NCI-H1105 (cell line): ENCODE results near the gene CNOT1.

Experiments used
- DNase-seq: peaks from one replicate; lab custom pipeline; 2025; lab: John Stamatoyannopoulos, UW

Gene CNOT1

DNA sequence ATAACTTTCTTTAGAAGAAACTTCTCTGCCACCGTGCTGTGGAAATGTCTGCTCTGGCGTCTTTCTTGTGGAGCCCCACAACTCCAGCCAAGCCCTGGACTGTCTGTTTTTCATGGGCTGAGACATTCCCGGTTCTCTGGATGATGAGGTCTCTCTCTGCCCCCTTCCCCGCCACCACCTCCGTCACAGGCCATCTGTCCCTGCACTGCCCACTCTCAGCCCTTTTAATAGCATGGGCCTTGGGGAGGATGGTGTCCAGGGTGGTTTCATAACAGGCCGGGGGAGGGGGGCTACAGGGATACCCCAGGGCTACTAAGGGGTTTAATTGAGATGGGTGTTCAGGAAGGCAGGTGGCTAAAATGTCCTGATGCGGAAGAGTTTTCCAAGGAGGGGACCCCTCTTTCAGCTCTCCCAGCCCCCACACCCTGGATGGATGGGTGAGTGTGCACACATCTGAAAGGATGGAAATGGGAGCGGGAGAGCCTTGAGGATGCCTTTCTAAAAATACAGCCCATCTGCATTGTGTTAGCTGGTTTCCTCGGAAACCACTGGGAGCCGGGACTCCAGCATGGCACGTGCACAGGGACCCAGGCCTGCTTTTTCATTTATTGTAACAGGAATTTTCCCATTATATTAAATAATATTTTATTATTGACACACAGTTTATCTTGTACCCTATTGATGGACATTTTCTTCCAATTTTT is 144.3 kb downstream of the CNOT1 start:
- no peak for DNase-seq

DNA sequence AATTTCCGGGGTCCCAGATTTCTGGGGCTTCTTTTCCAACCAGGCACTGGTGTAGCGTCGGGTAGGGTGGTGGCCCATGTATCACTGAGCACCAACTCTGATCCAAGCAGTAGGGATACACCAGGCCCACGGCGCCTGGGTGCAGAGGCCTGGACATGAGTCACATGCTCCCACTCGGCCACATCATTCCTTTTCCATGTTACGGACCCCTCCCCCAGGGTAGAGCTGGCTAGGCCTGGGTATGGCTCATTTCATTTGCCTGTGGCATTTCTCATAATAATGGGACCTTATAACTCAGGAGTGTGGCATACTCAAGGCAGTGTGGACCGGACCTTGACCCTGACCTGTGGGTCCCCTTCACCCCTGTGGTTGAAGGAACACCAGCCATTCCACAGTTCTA is 147.7 kb downstream of the CNOT1 start:
- DNase-seq: no peak

DNA sequence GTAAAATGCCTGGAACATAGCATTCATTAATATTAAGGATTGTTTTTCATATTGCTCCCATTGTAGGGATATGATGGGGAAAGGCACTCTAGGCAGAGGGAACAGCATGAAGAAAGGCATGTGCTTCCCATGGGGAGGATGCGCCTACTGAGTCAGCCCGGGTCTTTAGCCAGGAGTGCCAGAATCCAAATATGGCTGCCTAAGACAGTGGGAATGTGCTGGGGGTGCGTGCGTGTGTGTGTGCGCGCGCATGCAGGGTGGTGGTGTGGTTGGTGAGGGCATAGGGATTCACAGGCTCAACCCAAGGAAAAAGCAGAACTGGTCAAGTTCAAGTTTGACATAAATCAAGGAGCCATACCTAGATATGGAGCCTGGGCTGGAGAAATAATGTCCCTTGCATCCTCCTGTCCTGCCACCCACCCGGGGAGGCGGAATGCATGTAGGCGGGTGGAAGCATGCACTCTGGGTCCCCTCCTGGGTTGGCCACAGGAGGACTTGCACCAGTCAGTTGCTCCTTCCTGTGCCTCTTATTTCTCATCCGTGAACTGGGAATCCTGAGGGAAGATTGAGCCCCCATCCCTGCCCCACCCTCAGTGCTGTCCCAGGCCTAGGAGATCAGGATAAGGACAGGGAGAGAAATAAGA is 148.3 kb downstream of the CNOT1 start:
- no peak for DNase-seq

DNA sequence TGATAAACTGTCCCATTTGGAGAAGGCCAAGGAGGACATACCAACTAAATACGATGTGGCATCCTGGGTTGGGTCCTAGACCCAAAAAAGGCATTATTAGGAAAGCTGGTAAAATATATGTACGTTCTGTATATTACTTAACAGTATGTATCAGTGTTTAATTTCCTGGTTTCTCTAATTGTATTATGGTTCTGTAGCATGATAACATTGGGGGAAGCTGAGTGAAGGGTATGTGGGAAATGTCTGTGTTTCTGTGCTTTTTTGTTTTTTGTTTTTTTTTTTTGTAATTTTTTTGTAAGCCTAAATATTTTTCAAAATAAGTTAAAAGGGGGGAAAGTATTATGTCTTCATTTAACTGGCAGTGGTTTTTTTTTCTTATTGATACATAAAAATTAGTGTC is 151.2 kb downstream of the CNOT1 start:
- no peak for DNase-seq

DNA sequence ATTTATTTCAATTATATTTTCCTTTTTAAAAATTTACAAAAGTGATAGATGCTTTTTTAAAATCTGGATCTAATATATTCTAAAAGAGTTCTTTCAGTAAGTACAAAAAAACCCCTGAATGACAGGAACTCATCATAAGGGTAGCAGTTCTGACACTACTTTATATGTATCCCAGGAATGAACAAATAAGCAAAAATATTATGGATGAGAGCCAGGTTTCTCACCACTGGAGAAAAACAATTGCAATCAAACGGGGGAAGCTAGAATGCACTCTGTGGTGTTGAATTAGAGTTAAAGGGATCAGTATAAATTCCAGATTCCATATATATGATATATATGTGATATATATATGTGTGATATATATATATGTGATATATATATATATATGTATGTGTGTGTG is 152.8 kb downstream of the CNOT1 start:
- no peak for DNase-seq

DNA sequence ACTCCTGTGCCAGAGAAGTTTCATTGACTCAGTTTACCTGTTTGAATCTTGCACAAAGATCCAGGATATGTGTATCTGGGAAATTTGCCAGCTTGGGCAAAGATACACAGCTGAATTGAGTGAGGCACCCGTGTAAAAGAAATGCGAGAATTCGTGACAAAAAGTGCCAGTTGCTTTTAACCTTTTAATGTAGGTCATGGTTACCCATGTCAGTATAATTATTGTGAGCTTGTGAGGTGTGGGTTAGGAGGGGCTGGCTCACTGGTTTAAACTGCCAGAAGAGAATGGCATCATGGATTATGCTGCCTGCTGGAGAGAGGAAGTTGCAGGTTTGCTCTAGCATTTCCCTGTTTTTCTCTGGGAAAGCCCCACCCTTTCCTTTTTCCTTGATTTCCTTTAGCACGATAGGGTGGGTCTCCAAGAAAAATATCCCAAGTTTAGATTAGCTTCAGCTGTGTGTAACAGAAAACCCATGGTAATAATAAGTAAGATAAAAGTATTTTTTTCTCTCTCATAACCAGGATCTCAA is 154.5 kb downstream of the CNOT1 start:
- no peak for DNase-seq

DNA sequence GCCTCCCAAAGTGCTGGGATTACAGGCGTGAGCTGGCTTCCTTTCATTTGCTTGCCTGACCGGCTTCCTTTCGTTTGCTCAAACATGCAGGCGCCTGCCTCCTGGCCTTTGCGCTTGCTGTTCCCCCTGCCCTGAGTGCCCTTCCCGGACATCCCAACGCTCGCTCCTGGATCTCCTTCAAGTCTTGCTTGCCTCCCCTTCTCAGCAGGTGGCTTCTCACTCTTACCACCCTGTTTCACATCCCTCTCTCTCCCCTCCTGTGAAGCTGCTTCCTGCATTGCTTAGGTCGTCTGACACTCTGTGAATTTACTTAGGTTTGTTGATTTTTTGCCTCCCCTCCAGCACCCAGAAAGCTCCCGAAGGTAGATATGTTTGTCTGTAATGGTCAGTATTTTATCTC is 155.3 kb downstream of the CNOT1 start:
- DNase-seq: no peak

DNA sequence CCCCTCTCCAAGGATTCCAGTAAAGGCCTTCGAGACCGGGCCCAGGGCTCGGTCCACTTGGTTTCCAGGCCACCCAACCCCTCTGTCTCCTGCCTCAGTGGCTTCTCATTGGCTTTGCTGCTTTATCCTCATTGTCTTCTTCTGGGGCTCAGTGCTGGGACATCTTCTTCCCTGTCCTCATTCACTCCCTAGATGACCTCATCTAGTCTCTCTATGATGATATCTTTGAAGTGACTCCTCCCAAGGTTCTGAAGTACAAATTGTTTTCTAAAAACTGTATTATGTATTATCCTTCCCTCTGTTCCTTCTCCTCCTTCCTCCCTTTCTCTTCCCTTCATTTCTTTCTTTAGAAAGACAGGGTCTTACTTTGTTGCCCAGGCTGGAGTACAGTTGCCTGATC is 156.8 kb downstream of the CNOT1 start:
- DNase-seq: no peak

DNA sequence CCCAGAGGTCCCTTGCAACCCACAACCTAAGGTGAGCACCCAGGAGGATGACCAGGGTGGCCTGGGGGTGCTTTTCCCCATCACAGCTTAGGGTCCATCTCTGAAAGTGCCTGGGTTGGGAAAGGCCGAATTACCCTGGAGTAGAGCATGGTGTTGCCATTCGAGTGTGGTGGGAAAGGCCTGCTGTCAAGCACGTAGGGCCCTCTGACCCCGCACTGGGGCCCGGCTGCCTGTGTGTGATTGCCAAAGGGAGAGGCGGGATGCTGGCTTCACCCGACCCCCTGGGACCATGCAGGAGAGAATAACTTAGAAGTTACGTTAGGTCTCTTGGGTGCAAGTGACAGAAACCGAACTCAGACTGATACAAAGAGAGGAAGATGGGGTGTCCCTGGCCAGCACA is 157.4 kb downstream of the CNOT1 start:
- DNase-seq: no peak

DNA sequence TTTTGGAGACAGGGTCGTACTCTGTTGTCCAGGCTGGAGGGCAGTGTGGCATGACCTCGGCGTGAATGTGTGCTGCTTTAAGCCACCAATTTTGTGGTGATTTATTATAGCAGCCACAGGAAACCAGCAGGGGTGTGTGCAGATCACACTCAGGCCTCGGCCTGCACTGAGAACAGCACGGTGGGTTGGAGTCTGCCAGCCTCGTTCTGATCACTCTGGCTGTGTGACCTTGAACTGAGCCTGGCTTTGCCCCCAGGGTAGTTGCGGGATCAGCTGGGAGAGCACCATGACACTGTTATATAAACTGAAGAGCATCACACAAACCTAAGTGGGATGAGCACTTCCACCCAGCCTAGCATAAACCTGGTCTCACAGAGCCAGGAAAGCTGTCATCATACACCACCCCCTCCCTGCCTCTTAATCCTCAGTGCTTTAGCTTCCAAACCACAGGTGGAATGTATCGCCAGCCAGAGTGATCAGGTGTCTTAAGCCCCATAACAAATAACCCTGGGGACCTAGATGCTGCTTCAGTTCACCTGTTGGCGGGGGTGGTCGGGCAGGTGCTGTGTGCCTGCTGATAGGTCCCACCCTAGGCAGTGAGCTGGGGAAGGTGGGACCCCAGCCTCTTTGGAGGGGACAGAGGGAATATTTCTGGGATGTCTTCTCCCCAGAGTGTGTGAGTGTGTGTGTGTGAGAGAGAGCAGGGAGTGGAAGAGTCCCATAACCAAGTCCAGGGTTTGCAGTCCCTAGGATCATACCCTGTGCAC is 158.2 kb downstream of the CNOT1 start:
- no peak for DNase-seq
